Pulmonary artery endothelial cell (primary cell): ENCODE results near the gene GRK1. TPM values are rescaled to one million over a fixed set of nuclear protein-coding genes. Genes with fewer than 3 reads are reported as not detected.

Experiments used
- DNase-seq: peaks from one replicate; pipeline ENCODE4 v3.0.0-alpha.2; 2011; ENCODE audit warnings: low read depth, low spot score
- total RNA-seq: library from RNA; depleted of rRNA; stranded (reverse); fragments of >200 nt; gene quantifications from 2 replicates; pipeline ENCODE4 v1.2.3, GENCODE V29; 2014

Gene GRK1
- total RNA-seq, 1 donor from 2014 or later, result not detected

DNA sequence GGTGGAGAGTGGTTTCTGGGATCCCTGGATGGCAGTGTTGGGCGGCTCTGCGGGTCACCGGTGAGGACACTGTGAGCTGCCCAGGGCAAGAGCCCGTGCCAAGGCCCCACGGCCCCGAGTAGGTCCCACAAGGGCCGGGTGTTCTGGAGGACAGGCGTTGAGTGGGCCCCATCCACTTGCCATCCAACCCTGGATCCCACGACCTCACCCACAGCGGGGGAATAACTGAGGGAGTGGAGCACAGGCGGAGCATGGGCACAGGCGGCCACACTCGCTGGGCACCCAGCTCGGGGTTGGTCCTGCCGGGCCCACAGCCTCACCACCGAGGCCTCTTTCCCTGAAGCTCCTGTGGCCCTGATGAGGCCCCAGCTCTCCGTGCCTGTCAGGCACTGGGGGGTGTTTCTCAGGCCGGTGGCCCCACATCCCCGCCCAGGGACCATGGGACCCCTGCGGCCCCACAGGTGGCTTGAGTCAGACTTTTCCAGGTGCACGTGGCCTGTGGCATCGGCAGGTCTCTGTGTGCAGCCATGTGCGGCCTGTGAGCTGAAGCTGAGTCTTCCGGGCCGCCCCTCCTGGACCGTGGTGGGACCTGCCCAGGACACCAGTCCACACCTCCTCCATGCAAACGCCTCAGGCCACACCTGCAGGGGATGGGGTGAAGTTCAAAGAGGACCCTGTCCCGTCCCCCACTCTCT, 108.6 kb downstream of the GRK1 start:
- DNase-seq, result no peak

DNA sequence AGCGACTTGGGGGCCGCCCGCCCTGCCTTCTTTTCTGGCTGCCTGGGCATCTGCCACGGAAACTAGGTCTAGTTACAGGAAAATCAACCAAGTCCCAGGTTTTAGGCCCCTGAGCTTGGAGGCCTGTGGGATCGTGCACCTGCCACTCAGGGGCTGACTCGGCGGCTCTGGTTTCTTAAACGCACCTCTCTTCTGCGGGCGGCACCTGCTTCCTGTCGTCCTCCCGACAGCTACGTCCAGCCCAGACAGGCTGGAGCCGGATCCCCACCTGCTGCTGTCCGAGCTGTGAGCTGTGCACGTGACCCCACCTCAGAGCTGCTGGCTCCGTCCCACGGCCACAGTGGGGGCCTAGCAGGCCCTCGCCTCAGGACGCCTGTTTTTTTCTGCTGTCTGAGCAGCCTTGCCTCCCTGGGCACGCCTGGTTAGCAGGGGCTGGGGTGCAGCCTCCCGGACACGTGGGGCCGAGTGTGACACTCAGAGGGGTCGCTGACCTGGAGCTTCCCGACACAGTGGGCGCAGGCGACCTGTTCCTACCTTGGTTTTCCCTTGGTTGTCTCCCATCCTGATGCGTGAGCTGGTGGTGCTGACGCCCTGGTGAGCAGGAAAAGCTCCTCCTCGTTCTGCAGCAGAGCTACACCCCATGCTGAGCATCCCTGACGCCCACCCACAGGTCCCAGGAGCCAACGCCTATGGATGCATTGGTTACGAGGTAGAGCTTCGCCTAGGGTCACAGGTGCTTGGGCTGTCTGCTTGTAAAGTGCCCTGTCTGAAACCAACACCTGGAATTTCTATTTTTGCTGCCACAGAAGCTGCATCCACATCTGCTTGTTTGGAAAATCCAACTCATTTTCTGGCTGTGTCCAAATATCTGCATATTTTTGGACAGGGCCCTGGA, 109.5 kb downstream of the GRK1 start:
- no peak for DNase-seq

DNA sequence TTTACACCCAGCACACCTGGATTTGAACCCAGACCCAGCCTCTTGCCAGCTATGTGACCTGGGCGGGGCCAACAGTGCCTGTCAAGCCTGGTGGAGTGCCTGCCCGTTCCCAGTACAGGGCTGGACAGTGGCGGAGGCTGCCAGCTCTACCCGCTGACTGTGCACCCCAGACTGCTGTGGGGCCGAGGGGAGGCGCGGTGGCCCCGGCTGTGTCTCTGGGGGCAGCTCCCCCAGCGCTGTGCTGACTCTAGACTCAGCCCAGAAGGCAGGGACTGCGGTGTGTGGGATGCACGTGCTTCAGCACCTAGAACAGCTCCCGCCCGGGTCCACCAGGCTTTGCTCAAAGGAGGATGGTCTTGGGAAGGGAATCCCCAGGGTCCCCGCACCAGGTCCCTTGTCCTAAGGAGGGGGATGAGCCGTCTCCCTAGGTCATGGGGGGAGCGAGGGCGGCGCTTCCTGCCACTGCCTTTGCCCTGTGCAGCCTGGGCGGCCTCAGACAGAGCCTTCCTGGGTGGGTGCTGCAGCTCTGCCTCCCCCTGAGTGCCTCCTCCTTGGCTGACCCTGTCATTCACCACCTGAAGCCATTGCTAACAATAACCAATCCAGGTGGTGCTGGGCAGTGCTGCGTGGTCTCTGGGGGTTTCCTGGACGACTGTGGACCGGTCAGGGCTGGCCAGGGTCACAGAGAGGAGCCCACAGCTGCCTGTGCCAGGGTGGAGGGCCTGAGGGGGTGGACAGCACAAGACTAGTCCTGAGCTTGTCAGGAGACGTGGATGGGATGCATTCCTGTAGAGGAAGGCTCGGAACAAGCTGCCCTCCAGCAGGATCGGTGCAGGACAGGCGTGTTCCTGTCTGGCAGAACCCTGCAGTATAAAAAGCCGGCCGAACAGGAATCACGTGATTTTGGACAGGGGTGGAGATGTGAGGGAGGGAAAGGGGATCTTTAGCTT, 110.6 kb downstream of the GRK1 start:
- no peak for DNase-seq

DNA sequence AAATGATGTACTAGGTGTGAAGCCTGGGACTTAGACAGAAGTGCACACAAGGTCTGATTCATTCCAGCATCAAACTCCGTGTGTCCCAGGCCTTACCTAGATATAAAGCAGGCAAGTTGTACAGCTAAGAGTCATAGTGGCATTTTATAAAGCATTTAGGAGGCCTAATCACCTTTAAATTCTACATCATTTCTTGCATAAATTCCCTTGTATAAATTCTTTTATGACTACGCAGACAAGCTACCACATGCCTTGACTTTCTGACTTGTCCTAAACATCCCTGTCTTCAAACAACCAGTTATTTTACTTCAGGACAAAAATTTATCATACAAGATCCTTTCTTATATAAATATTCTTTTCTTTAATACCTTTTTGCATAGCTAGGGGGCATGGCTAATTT, 114.6 kb downstream of the GRK1 start:
- DNase-seq, result no peak

DNA sequence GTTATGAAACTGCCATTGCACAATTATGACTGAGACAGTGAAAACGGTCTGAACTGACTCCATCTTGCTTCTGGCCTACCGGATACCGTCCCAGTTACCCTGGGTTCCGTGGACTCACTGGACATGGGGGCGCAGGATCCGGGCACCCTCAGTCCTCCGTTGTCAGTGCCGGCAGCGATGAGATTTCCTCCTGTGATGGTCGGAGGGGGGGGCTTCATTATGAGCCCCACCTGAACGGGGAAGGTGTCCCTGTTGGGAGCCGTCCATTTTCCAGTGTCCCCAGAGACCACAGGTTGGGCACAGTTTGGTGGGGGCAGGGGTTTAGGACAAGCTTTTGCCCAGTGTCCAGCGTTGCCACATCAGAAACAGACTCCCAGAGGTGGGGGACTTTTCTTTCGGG, 115.5 kb downstream of the GRK1 start:
- no peak for DNase-seq

DNA sequence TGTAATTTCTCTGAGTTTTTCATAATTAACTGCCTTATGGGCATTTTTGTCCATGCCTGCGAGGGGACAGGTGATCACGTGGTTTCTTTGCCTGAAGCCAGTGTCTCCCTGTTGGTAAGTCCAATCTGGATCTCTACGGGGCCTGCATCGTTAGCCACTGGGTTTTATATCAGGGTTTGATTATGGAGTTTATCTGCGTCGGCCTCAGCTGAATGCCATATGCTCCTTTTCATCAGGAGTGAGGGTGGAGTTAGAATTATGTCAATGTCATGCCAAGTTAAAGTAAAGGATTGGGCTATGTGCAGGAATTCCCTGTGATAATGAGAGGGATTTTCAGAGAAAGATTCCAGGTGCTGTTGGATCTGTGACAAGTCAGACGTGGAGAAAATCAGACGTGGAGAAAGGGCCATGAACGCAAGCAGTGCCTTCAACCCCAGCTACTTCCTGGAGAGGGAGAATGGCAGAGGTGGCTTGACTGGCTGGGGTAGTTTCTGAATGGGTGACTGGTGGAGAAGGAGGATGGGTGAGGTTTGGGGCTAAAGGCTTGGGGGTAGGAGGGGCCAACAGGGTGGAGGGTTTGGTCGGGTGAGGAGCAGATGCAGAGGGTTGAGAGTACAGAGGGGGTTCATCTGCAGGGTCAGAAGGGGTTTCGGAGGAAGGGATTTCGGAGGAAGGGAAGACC, 116.3 kb downstream of the GRK1 start:
- DNase-seq, result no peak

DNA sequence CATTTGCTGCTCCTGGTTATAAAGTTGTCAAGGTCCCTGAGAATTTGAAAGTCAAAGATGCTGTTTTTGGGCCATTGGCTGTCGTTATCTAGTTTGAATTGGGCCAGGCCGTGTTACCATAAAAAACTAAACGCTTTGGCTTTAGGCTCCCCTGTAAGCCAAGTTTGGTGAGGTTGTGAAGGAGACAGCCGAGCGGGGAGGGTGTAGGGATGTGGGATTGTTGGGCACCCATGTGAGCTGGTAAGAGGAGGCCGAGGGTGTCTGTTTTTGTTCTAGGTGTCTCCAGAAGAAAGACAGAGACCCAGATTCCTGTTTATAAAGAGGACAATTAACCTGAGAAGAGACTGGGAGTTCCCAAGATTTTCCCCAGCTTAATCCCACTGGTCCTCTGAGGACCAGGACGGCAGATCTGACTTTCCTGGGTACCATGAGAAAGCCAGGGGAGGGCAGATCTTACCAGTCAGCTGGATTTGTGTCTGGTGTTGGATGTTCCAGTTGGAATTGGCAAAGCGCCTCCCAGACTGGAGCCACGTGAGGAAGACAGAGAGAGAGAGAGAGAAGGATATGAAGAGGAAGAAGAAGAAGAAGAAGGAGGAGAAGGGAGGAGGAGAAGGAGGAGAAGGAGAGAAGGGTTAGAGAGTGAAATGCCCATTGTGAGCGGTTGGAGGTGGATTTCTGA, 117.1 kb downstream of the GRK1 start:
- DNase-seq, result no peak

DNA sequence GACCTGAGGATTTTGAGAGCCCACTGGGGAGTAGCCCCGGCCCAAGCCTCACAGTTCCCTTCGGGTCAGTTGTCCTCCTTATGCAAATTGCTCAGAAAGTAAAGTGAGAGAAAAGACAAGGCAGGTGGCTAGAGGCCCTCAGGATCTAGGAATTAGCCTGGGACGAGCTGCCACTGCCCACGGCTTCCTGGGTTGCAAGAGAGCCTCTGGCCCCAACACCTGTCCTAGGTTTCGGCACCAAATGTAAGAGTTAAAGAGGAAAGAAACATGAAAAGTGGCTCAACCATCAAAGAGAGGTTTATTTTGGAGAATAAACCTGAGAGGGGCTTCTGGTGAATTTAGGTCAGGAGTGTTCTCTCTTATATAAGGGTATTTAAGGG, 117.6 kb downstream of the GRK1 start:
- DNase-seq, result no peak

DNA sequence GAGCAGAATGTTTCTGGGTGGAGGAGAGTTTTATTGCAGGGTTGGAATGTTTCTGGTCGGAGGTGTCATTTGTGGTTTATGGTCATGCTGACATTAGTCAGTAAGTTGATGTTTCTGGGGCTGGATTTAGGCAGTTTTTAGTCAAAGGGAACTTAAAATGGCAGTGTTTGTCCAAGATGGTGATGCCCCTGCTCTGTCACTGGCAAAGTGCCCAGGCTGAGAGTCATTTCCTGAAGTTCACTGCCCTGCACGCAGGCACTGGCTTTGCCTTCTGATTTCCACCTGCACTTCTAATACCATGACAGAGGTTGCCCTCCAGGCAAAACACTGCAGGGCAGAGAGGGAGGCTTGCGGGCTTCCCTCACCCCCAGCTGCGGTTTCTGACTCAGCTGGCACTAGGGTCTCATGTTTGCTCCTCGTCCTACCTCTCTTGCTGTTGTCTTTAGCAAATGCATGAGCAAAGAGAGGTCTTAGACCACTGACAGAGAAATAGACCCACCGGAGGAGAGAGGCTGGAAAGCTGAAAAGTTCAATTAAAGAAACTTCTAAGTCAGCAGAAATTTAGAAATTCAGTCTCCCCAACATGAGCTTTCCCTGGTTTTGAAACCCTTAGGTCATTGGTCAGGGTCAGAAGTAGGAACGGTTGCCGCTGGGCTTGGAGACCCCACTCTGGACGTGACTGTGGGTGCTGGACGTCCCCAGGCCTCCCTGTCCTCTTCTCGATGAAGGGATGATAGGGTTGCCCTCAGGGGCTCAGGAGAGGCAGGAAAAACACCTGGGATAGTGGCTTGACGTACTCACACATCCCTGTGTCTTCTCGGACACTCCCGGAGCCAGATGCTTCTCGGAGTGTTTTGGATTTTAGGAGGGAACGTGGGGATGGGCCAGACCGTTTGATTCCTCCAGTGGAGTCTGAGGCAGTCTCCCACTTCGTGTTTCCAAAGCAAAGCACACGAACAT, 118.3 kb downstream of the GRK1 start:
- peak; percentile 45 for DNase-seq

DNA sequence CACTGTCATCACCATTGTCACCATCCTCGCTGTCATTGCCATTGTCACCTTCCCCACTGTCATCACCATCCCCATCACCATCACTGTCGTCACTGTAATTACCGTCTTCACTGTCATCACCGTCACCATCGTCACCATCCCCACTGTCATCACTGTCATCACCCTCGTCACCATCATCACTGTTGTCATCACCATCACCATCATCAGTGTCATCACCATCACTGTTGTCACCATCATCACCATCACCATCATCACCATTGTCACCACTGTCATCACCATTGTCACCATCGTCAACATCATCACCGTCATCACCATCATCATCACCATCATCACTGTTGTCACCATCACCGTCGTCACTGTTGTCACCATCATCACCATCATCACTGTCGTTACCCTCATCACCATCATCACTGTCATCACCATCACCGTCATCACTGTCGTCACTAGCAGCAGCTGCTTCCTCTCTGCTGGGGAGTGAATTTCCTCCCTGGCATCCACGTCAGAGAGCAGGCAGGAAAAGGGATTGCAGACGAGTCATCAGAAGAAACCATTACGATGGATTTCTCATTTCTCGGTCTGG, 119.3 kb downstream of the GRK1 start:
- DNase-seq, result no peak

Other genes with a start within 250 kb of the GRK1 start
- 0.20 and 0.32 TPM in 2 replicates for gene ADPRHL1, start 213.7 kb upstream of the GRK1 start, total RNA-seq
- 7.7 and 8.2 TPM in 2 replicates for gene DCUN1D2, start 176.5 kb upstream of the GRK1 start, total RNA-seq
- 69.5 and 90.6 TPM in 2 replicates for gene TFDP1, start 82.5 kb upstream of the GRK1 start, total RNA-seq
- gene ATP4B, start 9.0 kb upstream of the GRK1 start, total RNA-seq, result 0.07 and 0.13 TPM in 2 replicates
- 19.1 and 37.3 TPM in 2 replicates for gene TMEM255B, start 92.0 kb downstream of the GRK1 start, total RNA-seq
- 92.5 and 127 TPM in 2 replicates for gene GAS6, start 196.9 kb downstream of the GRK1 start, total RNA-seq